ENCODE data around the gene ZNF319. TPM values are rescaled to one million over a fixed set of nuclear protein-coding genes. Genes with fewer than 3 reads are reported as not detected.

Gene ZNF319
- total RNA-seq, 1 donor: 4.3 TPM

- Histone ChIP-seq H3K4me2 (ENCODE audit: insufficient read depth, low read length) (peak overlapping the region; percentile 23), H3K4me1 (ENCODE audit: insufficient read depth, low read length) (peaks cover 3% of the 10 kb centered on the region), H3K36me3 (ENCODE audit: insufficient read depth, low read length) (no peaks in the 10 kb centered on the region), H3K4me3 (ENCODE audit: insufficient read depth, low read length) (peak overlapping the region; percentile 58), H2AFZ (ENCODE audit: low read length) (no peak overlapping the region), H3K27ac (ENCODE audit: low read depth, low read length) (no peak overlapping the region), H4K20me1 (ENCODE audit: insufficient read depth, low read length) (no peaks in the 10 kb centered on the region), H3K79me2 (ENCODE audit: insufficient read depth, low read length) (no peaks in the 10 kb centered on the region), H3K27me3 (ENCODE audit: insufficient read depth, low read length) (peaks cover 44% of the 10 kb centered on the region), H3K9me3 (ENCODE audit: low read depth, low read length) (no peaks in the 10 kb centered on the region)
- peak; percentile 74 for DNase-seq (ENCODE audit: insufficient read length, low spot score, missing footprints)
- TF ChIP-seq CTCF (IDR thresholded peaks at IDR 0.05; ENCODE audit: extremely low read depth, low read depth, low read length): no peak
These were observed 15.0 kb downstream of the ZNF319 start for GRCh38 chr16:57985204-57986181.

DNA sequence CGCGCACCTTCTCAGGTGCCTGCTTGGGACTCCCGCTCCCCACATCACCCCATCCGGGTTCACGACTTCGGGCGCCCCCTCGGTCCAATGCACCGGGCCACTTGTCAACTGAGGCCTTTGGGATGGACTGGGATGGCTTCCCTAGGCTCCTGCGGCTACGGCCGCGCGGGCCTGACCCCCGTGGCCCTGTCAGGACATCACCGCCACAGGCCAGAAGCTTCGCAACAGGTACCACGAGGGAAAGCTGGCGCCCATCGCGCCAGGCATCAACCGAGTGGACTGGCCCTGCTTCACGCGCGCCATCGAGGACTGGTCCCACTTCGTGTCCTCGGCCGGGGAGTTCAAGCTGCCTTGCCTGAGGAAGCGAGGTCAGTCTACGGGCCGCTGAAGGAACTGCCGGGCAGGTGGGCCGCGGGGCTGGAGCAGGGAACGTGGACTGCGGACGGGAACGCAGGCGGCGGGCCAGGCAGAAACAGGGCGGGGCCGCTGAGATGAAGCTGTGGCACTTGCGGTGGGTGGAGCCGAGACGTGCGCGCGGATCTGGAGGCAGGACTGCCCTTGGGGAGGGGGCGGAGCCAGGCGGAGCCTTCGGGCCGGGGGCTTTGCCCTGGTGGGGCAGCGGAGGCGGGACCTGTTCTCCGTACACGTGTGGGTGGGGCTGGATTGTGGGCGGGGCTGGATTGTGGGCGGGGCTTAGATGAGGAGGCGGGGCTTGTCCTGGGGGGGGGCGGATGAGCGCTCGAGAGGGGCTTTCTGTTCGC, 15.8 kb downstream of the ZNF319 start:
- peak overlapping the region; percentile 76 for H3K4me2 ChIP-seq (ENCODE audit: insufficient read depth, low read length)
- peak overlapping the region; percentile 76 for H2AFZ ChIP-seq (ENCODE audit: low read length)
- H3K27ac ChIP-seq (ENCODE audit: low read depth, low read length): no peak overlapping the region
- peaks cover 47% of the 10 kb centered on the region for H3K27me3 ChIP-seq (ENCODE audit: insufficient read depth, low read length)
- no peaks in the 10 kb centered on the region for H3K79me2 ChIP-seq (ENCODE audit: insufficient read depth, low read length)
- H4K20me1 ChIP-seq (ENCODE audit: insufficient read depth, low read length): no peaks in the 10 kb centered on the region
- no peak for TF ChIP-seq CTCF (IDR thresholded peaks at IDR 0.05; ENCODE audit: extremely low read depth, low read depth, low read length)
- H3K4me3 ChIP-seq (ENCODE audit: insufficient read depth, low read length): peak overlapping the region; percentile 58
- peaks cover 3% of the 10 kb centered on the region for H3K4me1 ChIP-seq (ENCODE audit: insufficient read depth, low read length)
- DNase-seq (ENCODE audit: insufficient read length, low spot score, missing footprints): peak; percentile 89
- H3K36me3 ChIP-seq (ENCODE audit: insufficient read depth, low read length): no peaks in the 10 kb centered on the region
- no peaks in the 10 kb centered on the region for H3K9me3 ChIP-seq (ENCODE audit: low read depth, low read length)

DNA sequence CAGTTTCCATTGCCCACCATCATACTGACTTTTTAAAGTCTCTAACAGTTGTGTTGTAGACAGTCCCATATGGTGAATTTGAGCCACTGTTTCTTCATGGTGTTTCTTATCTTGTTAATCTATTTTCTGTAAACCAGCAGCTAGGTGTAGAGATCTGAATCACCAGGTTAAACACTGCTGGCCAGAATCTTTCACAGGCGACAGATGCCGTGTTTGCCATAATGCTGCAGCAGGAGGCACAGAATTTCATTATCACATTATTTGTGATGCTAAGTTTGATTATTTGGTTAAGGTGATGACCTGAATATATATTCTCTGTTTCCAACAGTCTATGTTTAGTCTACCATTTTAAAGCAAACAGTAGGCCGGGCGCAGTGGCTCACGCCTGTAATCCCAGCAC, 18.1 kb downstream of the ZNF319 start:
- Histone ChIP-seq H3K79me2 (ENCODE audit: insufficient read depth, low read length) (no peaks in the 10 kb centered on the region), H3K27ac (ENCODE audit: low read depth, low read length) (no peak overlapping the region), H3K36me3 (ENCODE audit: insufficient read depth, low read length) (no peaks in the 10 kb centered on the region), H3K4me2 (ENCODE audit: insufficient read depth, low read length) (no peak overlapping the region), H3K4me3 (ENCODE audit: insufficient read depth, low read length) (no peak overlapping the region), H3K27me3 (ENCODE audit: insufficient read depth, low read length) (peaks cover 45% of the 10 kb centered on the region), H2AFZ (ENCODE audit: low read length) (no peak overlapping the region), H4K20me1 (ENCODE audit: insufficient read depth, low read length) (no peaks in the 10 kb centered on the region), H3K9me3 (ENCODE audit: low read depth, low read length) (no peaks in the 10 kb centered on the region), H3K4me1 (ENCODE audit: insufficient read depth, low read length) (peaks cover 3% of the 10 kb centered on the region)
- no peak for TF ChIP-seq CTCF (IDR thresholded peaks at IDR 0.05; ENCODE audit: extremely low read depth, low read depth, low read length)
- DNase-seq (ENCODE audit: insufficient read length, low spot score, missing footprints): peak; percentile 32

DNA sequence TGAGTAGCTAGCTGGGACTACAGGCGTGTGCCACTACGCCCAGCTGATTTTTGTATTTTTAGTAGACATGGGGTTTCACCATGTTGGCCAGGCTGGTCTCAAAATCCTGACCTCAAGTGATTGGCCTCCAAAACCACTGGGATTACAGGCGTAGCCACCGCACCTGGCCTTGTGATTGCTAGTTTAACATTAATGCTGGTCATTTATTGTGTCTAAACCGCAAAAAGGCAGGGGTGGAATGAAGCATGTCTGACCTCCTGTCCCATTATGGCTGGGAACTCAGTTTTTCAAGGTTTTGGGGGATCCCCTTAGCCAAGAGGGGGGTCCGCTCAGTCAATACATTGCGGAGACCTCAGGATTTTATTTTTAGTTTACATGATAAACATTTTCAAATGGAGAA, 18.8 kb downstream of the ZNF319 start:
- TF ChIP-seq CTCF (IDR thresholded peaks at IDR 0.05; ENCODE audit: extremely low read depth, low read depth, low read length): no peak
- peak; percentile 67 for DNase-seq (ENCODE audit: insufficient read length, low spot score, missing footprints)
- no peak overlapping the region for H3K4me3 ChIP-seq (ENCODE audit: insufficient read depth, low read length)
- H3K36me3 ChIP-seq (ENCODE audit: insufficient read depth, low read length): no peaks in the 10 kb centered on the region
- no peaks in the 10 kb centered on the region for H3K79me2 ChIP-seq (ENCODE audit: insufficient read depth, low read length)
- no peak overlapping the region for H3K27ac ChIP-seq (ENCODE audit: low read depth, low read length)
- H3K27me3 ChIP-seq (ENCODE audit: insufficient read depth, low read length): peaks cover 38% of the 10 kb centered on the region
- no peak overlapping the region for H2AFZ ChIP-seq (ENCODE audit: low read length)
- H3K4me1 ChIP-seq (ENCODE audit: insufficient read depth, low read length): peaks cover 3% of the 10 kb centered on the region
- H4K20me1 ChIP-seq (ENCODE audit: insufficient read depth, low read length): no peaks in the 10 kb centered on the region
- H3K4me2 ChIP-seq (ENCODE audit: insufficient read depth, low read length): no peak overlapping the region
- H3K9me3 ChIP-seq (ENCODE audit: low read depth, low read length): no peaks in the 10 kb centered on the region
